ENCODE measurements around the gene PRRT1. TPM values are rescaled to one million over a fixed set of nuclear protein-coding genes. Genes with fewer than 3 reads are reported as not detected.

Gene PRRT1
- total RNA-seq (2014; rRNA removed; shearing (Covaris generic)) = 0.19 TPM in 1 of 2 replicates, not detected in the other

GRCh38 chr6:32151863-32152768, at the start of gene PRRT1:
TSS of gene PRRT1 (minus strand) at chr6:32151939. CDS start at chr6:32151827, 112 bp downstream.

GRCh38 chr6:32192608-32193039, 40.9 kb upstream of the PRRT1 start, which contains the start of gene GPSM3:
TSS of gene GPSM3 (minus strand) at chr6:32192643. CDS start at chr6:32192513, 130 bp downstream.

GRCh38 chr6:32190054-32190851, 38.5 kb upstream of the PRRT1 start, which contains the start of gene PBX2:
TSS of gene PBX2 (minus strand) at chr6:32190202. CDS start at chr6:32189915, 287 bp downstream.

GRCh38 chr6:32184084-32184640, 32.4 kb upstream of the PRRT1 start, which contains the start of gene AGER:
TSS of gene AGER (minus strand) at chr6:32184253. CDS start at chr6:32184222, 31 bp downstream.

GRCh38 chr6:32177788-32178546, 26.2 kb upstream of the PRRT1 start, which contains the start of gene RNF5:
TSS of gene RNF5 (plus strand) at chr6:32178405. CDS start at chr6:32178512, 107 bp downstream.

GRCh38 chr6:32175711-32176475, 24.2 kb upstream of the PRRT1 start, which contains the start of gene AGPAT1:
TSS of gene AGPAT1 (minus strand) at chr6:32176084. CDS start at chr6:32171496, 4,588 bp downstream.

GRCh38 chr6:32164295-32164694, 12.6 kb upstream of the PRRT1 start, which contains the start of gene EGFL8:
TSS of gene EGFL8 (plus strand) at chr6:32164595. CDS start at chr6:32166166, 1,571 bp downstream.

GRCh38 chr6:32153564-32154513, 2.1 kb upstream of the PRRT1 start, which contains the start of gene PPT2:
TSS of gene PPT2 (plus strand) at chr6:32154141. CDS start at chr6:32154595, 454 bp downstream.

GRCh38 chr6:32127717-32128592, 23.8 kb downstream of the PRRT1 start, which contains the start of gene ATF6B:
TSS of gene ATF6B (minus strand) at chr6:32128246. CDS start at chr6:32128207, 39 bp downstream.

GRCh38 chr6:32109114-32109764, 42.5 kb downstream of the PRRT1 start, which contains the start of gene TNXB:
TSS of gene TNXB (minus strand) at chr6:32109338. CDS start at chr6:32098198, 11,140 bp downstream.

Small RNAs within 50 kb of the gene (small RNA-seq; reads per million reads assigned to genes)
- gene AL662884.1 (not detected), gene MIR6833 (not detected)

Other genes with a start within 250 kb of the PRRT1 start
- 5.6 and 6.4 TPM in 2 replicates for gene ZBTB12, start 249.9 kb downstream of the PRRT1 start, total RNA-seq (2014; rRNA removed; shearing (Covaris generic))
- gene C2, start 224.2 kb downstream of the PRRT1 start, total RNA-seq (2014; rRNA removed; shearing (Covaris generic)) = 0.15 TPM in 1 of 2 replicates, not detected in the other
- gene CFB, start 205.8 kb downstream of the PRRT1 start, total RNA-seq (2014; rRNA removed; shearing (Covaris generic)) = 0.60 and 1.6 TPM in 2 replicates
- 134 and 146 TPM in 2 replicates for gene NELFE, start 193.0 kb downstream of the PRRT1 start, total RNA-seq (2014; rRNA removed; shearing (Covaris generic))
- gene SKIC2, start 192.8 kb downstream of the PRRT1 start, total RNA-seq (2014; rRNA removed; shearing (Covaris generic)) = 63.1 and 63.8 TPM in 2 replicates
- 19.4 and 23.9 TPM in 2 replicates for gene DXO, start 179.8 kb downstream of the PRRT1 start, total RNA-seq (2014; rRNA removed; shearing (Covaris generic))
- 0.94 and 2.3 TPM in 2 replicates for gene C4A, start 169.9 kb downstream of the PRRT1 start, total RNA-seq (2014; rRNA removed; shearing (Covaris generic))
- 1.8 and 2.1 TPM in 2 replicates for gene C4B, start 137.1 kb downstream of the PRRT1 start, total RNA-seq (2014; rRNA removed; shearing (Covaris generic))
- gene CYP21A2, start 113.5 kb downstream of the PRRT1 start, total RNA-seq (2014; rRNA removed; shearing (Covaris generic)) = not detected in 2 replicates
- 1.3 and 2.7 TPM in 2 replicates for gene TNXB, start 42.6 kb downstream of the PRRT1 start, total RNA-seq (2014; rRNA removed; shearing (Covaris generic))
- 15.8 and 22.7 TPM in 2 replicates for gene ATF6B, start 23.7 kb downstream of the PRRT1 start, total RNA-seq (2014; rRNA removed; shearing (Covaris generic))
- 5.5 and 6.6 TPM in 2 replicates for gene FKBPL, start 21.7 kb downstream of the PRRT1 start, total RNA-seq (2014; rRNA removed; shearing (Covaris generic))
- 27.3 and 73.0 TPM in 2 replicates for gene PPT2, start 2.2 kb upstream of the PRRT1 start, total RNA-seq (2014; rRNA removed; shearing (Covaris generic))
- gene EGFL8, start 12.7 kb upstream of the PRRT1 start, total RNA-seq (2014; rRNA removed; shearing (Covaris generic)) = 5.5 and 12.9 TPM in 2 replicates
- 53.5 and 66.1 TPM in 2 replicates for gene AGPAT1, start 24.1 kb upstream of the PRRT1 start, total RNA-seq (2014; rRNA removed; shearing (Covaris generic))
- gene RNF5, start 26.5 kb upstream of the PRRT1 start, total RNA-seq (2014; rRNA removed; shearing (Covaris generic)) = 39.9 and 40.1 TPM in 2 replicates
- gene AGER, start 32.3 kb upstream of the PRRT1 start, total RNA-seq (2014; rRNA removed; shearing (Covaris generic)) = 0.64 and 2.6 TPM in 2 replicates
- 19.9 and 33.7 TPM in 2 replicates for gene PBX2, start 38.3 kb upstream of the PRRT1 start, total RNA-seq (2014; rRNA removed; shearing (Covaris generic))
- gene GPSM3, start 40.7 kb upstream of the PRRT1 start, total RNA-seq (2014; rRNA removed; shearing (Covaris generic)) = 13.7 and 15.4 TPM in 2 replicates
- gene NOTCH4, start 72.1 kb upstream of the PRRT1 start, total RNA-seq (2014; rRNA removed; shearing (Covaris generic)) = 4.6 and 4.7 TPM in 2 replicates
- gene TSBP1, start 220.0 kb upstream of the PRRT1 start, total RNA-seq (2014; rRNA removed; shearing (Covaris generic)) = 0.08 TPM in 1 of 2 replicates, not detected in the other

All from A375 (cell line).